PFSK-1 (cell line): ENCODE data around the gene SF3A1.

Experiments used
- FOXP2 ChIP-seq: optimal IDR thresholded peaks from 2 replicates; pipeline ENCODE3; 2011; ENCODE audit warnings: borderline replicate concordance, control low read depth, inconsistent platforms; ENCODE audit not compliant: insufficient read depth; ENCODE audit errors: extremely low read length, extremely low read depth
- POLR2AphosphoS5 ChIP-seq: IDR thresholded peaks from 2 replicates; pipeline ENCODE4 v1.6.1; 2012; ENCODE audit warnings: low read depth, mild to moderate bottlenecking, control low read depth, low read length, moderate library complexity
- SIN3A ChIP-seq: IDR thresholded peaks from 2 replicates; pipeline ENCODE4 v1.6.1; 2012; ENCODE audit warnings: mild to moderate bottlenecking, low read length, moderate library complexity, borderline replicate concordance; ENCODE audit not compliant: insufficient read depth
- TAF1 ChIP-seq: IDR thresholded peaks from 2 replicates; pipeline ENCODE4 v1.6.1; 2012; ENCODE audit warnings: low read length, control low read depth, borderline replicate concordance; ENCODE audit not compliant: insufficient read depth
- TF ChIP-seq, protein P1 (sequence below), 2 experiments: IDR thresholded peaks; 2 replicates each; pipeline versions ENCODE4 v1.6.1 to v1.8.0; 2011 to 2012; ENCODE audit warnings: low read depth in 2 of 2, low read length in 2 of 2, control low read depth in 1 of 2, inconsistent platforms in 1 of 2, mild to moderate bottlenecking in 1 of 2, moderate library complexity in 1 of 2; ENCODE audit not compliant: insufficient read depth in 1 of 2

Gene SF3A1

DNA sequence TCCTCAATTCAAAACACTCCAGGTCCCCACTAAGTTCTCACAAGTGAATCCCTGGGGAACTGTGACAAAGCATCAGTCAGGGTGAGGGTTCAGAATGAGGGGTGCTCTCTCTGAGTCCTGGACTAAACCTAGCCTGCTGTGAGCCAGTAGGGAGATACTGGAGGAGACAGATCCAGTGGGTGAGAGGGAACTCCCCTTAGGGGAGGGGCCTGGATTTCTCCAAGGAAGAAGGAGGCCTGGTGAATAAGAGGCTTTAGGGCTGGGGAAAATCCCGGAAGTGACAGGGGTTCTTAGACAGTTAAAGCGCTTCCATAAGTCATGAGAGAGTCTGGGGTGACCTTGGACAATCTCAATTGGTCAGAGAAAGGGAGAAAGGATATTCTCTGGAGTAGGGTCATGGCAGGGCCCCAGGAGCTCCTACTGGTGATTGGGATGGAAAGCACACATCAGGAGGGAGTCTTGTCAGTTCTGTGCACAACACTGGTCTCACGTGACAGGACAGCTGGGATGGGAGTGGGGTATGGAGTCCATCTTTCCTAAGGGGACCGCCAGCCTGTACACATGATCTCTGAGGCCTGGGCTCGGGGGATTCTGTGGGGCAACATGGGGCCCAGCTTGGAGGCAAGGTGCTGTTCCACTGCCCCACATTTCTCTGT is 31.5 kb downstream of the SF3A1 start:
- TF ChIP-seq TAF1 (no peak), POLR2AphosphoS5 (no peak), SIN3A (no peak), FOXP2 (no peak)
- TF ChIP-seq, protein P1, sequence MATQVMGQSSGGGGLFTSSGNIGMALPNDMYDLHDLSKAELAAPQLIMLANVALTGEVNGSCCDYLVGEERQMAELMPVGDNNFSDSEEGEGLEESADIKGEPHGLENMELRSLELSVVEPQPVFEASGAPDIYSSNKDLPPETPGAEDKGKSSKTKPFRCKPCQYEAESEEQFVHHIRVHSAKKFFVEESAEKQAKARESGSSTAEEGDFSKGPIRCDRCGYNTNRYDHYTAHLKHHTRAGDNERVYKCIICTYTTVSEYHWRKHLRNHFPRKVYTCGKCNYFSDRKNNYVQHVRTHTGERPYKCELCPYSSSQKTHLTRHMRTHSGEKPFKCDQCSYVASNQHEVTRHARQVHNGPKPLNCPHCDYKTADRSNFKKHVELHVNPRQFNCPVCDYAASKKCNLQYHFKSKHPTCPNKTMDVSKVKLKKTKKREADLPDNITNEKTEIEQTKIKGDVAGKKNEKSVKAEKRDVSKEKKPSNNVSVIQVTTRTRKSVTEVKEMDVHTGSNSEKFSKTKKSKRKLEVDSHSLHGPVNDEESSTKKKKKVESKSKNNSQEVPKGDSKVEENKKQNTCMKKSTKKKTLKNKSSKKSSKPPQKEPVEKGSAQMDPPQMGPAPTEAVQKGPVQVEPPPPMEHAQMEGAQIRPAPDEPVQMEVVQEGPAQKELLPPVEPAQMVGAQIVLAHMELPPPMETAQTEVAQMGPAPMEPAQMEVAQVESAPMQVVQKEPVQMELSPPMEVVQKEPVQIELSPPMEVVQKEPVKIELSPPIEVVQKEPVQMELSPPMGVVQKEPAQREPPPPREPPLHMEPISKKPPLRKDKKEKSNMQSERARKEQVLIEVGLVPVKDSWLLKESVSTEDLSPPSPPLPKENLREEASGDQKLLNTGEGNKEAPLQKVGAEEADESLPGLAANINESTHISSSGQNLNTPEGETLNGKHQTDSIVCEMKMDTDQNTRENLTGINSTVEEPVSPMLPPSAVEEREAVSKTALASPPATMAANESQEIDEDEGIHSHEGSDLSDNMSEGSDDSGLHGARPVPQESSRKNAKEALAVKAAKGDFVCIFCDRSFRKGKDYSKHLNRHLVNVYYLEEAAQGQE (IDR thresholded peaks at IDR 0.05; ENCODE audit: insufficient read depth in 1 of 2, low read depth in 2 of 2, low read length in 2 of 2) = no peak

DNA sequence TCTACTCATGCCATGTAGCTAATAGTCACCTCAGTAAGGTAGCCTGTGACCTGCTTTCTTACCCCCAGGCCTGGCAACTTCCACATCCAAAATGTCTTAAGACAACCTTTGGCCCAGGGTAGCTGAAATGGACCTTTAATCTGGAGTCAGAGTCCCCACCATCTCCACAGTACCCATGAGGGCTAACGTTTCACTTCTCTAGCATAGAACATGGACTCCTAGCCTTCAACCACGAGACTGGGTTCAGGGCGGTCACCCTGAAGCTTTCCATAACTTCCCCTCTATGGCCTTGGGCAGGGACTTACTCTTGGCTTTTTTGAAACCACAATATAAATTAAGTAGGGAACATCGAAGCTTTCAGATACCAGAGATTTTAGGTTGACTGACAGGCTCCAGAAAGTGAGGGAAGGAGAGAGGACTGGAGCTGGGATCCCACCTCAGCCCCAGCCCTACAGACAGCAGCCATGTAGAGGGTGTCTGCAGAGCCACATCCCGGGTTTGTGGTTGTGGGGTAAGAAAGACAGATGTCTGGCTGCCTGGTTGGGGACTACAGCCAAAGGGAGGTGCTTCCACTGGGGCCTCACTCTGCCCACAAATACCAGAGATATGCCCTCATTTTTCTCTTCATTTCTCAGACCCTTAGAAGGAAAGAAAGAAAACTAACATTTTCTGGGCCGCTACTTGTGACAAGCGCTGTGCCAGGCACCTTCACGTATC is 32.5 kb downstream of the SF3A1 start:
- TF ChIP-seq SIN3A = no peak

DNA sequence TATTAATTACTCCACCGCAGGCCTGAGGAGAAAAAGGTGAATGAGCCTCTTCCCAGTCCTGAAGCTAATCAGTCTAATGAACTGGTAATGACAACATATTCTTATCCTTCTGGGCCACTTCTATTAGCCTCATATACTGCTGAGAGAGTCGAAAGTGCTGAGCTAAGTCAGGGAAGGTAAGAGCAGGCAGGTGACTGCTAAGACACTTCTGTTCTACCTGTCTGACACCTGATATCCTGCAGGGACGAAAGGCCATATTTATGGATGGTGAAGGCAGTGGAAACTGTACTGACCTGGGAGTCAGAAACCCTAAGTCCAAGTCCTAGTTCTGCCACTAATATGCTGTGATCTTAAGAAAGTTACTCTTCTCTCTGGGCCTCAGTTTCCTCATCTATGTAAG is 33.4 kb downstream of the SF3A1 start:
- TF ChIP-seq TAF1 (no peak), FOXP2 (no peak), POLR2AphosphoS5 (no peak), SIN3A (no peak)
- TF ChIP-seq, protein P1 (IDR thresholded peaks at IDR 0.05; ENCODE audit: insufficient read depth in 1 of 2, low read depth in 2 of 2, low read length in 2 of 2) = no peak

DNA sequence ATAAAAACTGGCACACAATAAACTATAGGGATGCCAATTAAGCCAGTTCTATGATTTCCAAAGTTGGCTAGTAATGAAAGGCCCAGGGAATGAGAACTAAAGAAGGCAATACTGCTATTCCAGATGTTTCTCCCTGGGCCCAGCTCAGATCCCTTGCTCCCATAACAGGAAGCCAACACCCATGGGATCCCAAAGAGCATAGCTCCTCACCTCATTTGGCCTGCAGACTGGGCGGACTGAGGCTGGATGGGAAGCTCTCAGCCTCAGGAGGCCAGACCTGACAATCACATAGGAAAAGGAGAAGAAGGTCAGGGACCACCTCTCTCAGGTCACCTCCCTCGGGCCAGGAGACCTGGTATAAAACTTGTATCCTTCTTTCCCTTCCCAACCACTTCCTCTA is 35.2 kb downstream of the SF3A1 start:
- no peak for TF ChIP-seq TAF1
- TF ChIP-seq, protein P1 (IDR thresholded peaks at IDR 0.05; ENCODE audit: insufficient read depth in 1 of 2, low read depth in 2 of 2, low read length in 2 of 2) = no peak
- TF ChIP-seq FOXP2 = no peak
- TF ChIP-seq POLR2AphosphoS5 = no peak
- no peak for TF ChIP-seq SIN3A

DNA sequence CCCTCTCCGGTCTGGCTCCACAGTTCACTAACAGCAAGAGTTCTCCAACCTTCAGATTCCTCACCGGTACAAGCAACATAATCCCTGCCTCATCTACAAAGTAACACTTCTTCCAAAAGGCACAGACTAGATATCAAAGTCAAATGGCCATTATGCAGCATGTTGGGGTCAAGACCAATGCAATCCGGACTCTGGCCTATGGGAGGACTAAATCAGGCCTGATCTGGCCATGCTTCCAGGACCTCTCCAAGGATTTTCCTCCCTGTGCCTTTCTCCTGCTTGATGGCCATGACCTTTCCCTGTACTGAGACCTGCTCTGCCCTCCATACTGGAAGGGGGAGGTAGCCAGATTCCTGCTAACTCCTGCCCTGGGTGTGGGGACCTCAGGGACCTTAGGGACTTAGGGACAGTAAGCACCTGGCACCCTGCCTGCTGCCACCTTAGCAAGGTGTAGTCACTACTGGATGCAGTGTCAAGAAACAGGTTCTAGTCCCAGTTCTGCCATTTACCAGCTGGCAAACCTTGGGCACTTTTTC is 36.6 kb downstream of the SF3A1 start:
- TF ChIP-seq FOXP2 = no peak
- TF ChIP-seq SIN3A = no peak
- no peak for TF ChIP-seq TAF1
- TF ChIP-seq POLR2AphosphoS5 = no peak
- TF ChIP-seq, protein P1 (IDR thresholded peaks at IDR 0.05; ENCODE audit: insufficient read depth in 1 of 2, low read depth in 2 of 2, low read length in 2 of 2) = no peak
